HG03159 (cell line): Measurements from ENCODE around the gene C1S.

ENCODE experiments used
- ATAC-seq: cut with Tn5 transposase; IDR thresholded peaks from one replicate; pipeline ENCODE4 v1.9.1; 2021; ENCODE audit warnings: mild to moderate bottlenecking, moderate library complexity; ENCODE audit not compliant: unreplicated experiment

C1S gene

DNA sequence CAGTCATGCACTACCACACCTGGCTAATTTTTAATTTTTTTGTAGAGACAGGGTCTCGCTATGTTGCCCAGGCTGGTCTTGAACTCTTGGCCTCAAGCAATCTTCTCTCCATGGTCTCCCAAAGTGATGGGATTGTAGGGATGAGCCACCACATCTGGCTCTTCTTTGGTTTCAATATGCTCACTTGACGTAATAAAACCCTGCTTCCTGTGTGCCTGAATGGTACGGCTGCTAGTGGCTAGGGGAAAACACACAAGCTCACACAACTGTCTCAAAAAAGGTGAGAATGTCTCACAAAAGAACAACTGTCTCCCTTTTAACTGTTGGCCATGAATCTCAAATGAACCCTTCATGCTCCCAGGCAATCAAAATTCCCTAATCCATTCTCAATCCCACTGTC, 15.0 kb downstream of the C1S start:
- ATAC-seq: no peak

DNA sequence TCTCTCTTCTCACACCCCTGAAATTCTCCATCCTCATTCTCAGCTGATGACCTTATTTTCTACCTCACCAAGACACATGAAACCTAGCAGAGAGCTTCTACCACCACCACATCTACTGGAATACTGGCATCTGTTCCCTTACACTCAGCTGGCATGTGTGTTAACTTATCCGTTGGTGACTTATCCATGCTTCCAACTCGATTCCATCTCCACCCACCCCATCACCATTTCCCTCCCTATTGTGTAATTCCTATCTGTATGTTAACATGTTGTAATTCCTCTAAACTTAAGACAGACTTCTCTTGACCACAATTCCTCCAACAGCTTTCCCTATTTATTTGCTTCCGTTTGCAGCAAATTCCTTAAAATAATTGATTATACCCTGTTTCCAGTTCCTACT, 15.4 kb downstream of the C1S start:
- no peak for ATAC-seq

DNA sequence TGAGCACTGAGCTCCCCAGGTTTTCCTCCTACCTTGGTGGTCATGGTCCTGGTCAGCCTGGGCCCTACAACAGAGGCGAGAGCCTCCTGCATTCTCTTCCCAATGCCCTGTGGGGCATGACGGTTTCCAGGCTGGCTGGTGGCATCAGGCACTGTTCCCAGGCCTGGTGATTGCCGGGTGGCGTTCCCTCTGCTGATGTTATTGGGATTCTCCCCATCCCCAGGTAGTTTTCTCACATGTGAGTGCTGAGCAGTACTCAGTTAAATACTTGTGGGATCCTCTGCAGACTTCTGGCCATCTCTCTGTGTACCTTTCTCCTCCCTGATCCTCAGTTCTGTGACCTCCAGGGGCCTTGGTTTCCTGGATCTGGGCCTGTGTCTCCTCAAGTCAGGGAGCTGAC, 16.0 kb downstream of the C1S start:
- ATAC-seq: no peak

DNA sequence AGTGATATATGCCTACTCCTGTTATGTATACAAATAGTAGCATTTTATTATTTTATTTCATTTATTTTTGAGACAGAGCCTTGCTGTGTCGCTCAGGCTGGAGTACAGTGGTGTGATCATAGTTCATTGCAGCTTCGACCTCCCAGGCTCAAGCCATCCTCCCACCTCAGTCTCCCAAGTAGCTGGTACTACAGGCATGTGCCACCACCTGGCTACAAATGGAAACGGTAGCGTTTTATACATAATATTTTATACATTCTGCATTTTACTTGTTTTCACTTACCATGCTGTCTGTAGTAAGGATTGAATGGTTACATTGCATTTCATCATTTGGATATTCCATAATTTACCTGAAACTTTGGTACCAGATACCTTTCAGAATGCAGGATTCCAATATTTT, 17.6 kb downstream of the C1S start:
- ATAC-seq: no peak

DNA sequence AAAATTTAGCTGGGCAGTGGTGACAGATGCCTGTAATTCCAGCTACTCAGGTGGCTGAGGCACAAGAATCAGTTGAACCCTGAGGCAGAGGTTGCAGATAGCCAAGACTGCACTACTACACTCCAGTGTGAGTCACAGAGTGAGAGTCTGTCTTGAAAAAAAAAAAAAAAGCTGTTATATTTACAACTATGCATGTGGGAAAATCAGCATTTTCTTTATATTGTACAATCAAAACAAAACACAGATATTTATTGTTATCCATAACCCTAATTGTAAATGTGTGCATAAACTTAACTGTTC, 19.3 kb downstream of the C1S start:
- no peak for ATAC-seq

DNA sequence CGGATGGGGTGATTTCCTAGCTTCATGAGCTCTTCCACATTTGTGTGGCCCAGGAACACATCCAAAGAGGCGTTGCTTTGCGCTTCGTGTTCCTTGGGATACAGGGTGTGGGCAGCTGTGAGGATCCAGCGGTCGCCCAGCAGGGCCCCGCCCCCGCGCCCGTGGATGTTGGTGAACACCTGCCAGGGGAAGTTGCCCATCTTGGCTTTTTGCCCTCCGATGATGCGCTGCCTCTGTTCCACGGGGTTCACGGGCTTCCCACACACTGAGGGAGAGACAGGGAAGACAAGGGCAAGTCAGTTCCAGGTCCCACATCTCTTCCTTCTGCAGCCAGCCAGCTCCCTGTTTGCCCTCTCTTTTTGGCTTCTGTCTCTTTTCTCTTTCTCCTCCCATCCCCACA, 20.5 kb downstream of the C1S start:
- ATAC-seq: no peak

DNA sequence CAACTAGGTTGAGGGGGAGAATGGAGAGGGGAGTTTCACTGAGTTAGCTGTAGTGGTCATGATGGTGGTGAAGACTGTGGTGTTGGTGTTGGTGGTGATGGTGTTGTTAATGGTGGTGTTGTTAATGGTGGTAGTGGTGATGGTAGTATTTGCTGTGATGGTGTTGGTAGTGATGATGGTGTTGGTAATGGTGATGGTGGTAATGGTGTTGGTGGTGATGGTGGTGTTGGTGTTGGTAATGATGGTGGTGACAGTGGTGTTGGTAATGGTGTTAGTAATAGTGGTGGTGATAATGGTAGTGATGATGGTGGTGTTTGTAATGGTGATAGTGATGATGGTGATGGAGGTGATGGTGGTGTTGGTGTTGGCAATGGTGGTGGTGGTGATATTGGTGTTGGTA, 22.6 kb downstream of the C1S start:
- no peak for ATAC-seq

DNA sequence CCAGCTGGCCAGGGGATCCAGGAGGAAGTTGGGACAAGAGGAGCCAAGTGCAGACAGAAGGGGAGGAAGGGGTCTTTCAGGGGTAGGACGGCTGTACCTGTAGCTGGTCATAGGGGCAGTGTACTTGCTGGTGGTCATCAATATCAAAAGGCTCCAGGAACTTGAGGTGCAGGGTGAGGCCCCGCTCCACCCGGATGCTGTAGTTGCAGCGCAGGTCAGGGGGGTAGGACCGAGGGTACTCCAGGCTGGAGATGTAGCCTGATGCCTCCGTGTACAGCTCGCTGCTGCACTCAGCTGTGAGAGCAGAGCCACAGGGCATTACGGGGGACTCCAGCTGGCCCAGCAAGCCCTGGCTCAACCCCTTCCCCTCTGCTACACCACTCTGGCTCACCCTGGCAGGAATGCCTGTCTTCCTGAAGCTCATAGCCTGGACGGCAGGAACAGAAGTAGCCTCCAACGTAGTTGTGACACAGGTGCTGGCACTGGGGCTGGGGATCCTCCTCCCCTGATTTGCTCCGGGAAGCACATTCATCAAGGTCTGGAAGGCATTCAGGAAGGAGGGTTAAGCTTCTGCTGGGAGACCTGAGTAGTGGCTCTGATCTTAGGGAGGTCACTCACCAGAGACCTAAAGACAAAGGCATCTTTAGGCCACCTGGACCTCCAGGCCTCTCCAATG, 28.8 kb downstream of the C1S start:
- ATAC-seq: no peak

DNA sequence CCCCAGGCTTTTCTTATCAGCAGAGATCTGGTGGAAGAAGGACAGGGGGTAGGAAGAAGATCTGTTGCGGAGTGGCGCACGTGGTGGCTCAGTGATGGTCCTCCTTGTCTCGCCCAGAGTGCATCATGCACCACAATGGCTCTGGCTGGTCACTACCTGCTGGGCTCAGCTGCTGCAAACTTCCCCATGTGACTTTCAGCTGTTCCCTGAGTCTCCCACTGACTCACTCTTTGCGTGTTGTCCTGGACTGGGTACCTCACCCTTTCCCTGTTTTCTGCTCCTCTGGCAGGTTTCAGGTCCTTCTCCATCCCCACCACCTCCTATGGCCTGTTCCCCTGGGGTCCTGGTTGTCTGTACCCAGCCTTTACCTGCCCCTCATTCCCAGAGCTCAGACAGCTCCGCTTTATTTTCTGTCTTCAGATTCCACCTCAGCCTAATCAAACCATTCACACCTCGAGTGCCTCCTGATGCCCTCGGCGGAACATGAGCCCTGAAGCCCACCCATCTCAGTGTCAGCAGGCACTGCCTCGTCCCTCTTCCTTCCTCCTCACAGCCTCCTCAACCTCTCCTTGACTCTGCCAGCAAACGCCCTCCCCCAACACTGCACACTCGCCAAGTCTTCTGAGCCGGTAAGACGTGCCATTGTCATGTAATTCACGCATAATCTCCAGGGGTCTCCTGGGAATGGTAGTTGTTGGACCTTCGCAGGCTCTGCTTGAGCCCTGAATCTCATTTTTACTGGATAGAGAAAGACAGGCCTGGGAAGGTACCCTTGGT, 29.9 kb downstream of the C1S start:
- ATAC-seq: no peak

DNA sequence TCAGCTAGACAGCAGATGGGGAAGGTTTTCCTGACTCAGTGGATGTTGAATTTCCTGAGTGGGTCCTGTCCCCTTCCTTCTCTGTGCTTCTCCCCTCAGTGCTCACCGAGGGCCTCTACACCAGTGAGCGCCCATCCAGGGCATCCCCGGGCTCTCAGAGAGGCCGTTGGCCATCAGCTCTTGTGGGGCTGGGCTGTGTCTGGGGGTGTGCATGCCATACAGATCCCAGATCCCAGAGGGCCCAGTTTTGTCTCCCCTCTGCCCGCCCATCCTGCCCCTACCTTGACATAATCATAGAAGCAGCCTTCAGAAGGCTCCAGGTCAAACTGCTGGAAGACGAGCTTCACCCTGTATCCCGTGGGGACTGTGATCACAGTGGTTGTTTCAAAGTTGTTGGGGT, 30.7 kb downstream of the C1S start:
- no peak for ATAC-seq

DNA sequence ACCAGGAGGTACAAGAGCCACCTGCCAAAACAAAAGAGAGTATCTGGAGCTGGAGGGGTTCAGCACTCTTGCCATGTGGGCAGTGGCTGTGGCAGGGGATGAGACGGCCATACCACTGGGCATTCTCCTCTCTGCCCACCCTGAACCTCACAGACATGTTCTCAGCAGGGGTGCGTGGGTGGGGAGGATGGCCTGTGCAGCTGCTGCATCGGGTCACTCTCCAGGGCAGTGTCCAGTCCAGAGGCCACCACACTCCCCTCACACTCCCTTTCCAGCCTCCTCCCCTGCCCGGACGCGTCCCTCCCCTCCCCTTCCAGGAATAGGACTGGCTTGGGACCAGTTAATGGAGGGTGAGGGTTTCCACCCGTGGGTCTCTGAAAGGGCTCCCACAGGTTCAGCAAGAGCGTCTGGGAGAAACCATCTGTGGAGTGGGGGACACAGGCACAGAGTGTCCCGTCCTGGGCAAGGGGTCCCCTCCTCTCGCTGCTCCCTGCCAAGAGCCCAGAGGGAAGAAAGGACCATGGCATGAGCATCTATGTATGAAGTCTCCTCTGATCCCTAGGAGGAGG, 31.2 kb downstream of the C1S start:
- no peak for ATAC-seq

DNA sequence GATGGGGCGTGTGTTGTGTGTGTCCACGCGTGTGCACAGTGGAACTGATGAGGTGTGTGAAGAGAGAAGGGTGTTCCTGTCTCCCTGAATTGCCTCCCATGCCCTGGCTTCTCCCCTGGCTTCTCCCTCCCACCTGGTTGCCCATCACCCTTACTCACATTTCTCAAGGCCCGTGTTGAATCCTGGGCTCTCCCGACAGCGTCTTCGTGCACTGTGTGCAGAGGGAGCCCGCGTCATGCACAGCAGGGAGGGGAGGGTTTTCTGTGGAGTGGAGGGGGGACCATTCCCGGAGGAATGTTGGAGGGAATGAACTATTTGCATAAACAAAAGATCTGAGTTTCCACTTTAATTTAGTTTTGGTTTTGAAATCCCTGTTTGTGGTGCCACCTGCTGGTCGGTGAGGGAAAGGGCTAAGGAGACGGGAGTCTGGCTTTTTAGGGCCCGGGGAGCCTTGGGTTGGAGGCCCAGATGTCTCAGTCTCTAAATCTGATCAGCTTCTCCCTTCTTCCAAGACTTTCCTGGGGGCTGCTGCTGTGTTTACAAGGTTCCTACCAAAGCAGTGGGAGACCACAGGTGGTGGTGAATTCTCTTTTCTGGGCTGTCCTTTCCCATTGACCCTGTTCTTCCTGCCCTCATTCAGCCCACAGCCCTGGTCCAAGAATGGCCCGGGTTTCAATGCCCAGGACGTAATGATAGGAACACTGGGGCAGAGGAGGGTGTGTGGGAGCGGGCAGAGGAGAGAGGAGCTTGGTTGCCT, 31.9 kb downstream of the C1S start, which contains the start of gene C1R:
Gene C1R (minus strand): TSS at position 217 of the 757 bp plus-strand sequence. CDS start 57 bp downstream, at position 160.
- ATAC-seq: no peak

DNA sequence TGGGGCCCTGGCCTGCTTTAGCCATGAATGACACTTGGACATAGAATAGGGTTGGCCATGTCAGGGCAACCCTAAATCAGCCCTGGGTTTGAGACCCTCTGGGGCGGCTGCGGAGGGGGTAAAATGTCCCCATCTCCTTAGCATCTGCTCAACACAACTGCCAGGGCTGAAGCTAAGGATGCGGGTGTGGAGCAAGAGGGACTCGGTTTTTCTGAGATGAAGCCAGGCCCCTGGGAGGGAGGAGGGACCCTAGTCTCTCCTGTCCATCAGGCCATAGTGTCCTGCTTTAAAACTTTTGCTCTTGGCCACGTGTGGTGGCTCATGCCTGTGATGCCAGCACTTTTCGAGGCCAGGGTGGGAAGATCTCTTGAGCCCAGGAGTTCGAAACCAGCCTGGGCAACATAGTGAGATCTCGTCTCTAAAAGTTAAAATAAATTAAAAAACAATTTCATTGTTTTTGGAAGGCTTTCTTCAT, 32.5 kb downstream of the C1S start:
- no peak for ATAC-seq

DNA sequence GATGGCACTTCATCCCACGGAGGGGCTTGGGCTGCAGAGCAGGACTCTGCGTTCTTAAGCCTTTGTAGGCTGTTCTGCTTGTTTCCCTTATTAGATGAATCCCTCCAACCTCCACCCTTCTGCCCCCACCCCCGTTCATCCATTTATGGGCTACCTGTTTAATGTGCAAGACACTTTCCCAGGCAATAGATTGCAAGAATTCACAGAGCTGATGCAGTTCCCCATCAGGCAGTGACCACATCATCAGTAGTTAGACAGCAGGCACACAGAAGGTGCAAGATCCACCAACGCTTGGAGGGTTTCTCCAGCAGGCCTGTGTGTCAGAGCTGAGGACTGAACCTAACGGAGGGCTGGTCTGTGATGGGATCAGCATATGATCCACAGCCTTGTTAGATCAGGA, 33.0 kb downstream of the C1S start:
- no peak for ATAC-seq

DNA sequence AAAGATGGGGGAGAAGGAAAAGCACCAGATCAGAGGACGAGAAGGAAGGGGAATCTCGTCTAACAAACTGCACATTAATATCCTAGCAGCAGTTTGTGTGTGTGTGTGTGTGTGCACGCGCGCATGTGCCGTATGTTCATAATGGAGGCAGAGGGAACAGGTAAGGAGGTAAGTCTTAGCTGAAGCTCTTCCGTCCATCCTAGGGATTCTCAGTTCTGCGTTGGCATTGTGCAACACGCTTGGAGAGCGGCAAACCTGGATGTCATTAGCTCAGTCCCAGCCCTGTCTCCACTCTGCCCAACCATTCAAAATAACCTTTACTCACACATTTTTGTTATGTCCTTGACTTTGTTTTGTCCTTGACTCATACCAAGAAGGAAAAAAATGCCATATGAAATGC, 33.4 kb downstream of the C1S start:
- ATAC-seq: no peak

DNA sequence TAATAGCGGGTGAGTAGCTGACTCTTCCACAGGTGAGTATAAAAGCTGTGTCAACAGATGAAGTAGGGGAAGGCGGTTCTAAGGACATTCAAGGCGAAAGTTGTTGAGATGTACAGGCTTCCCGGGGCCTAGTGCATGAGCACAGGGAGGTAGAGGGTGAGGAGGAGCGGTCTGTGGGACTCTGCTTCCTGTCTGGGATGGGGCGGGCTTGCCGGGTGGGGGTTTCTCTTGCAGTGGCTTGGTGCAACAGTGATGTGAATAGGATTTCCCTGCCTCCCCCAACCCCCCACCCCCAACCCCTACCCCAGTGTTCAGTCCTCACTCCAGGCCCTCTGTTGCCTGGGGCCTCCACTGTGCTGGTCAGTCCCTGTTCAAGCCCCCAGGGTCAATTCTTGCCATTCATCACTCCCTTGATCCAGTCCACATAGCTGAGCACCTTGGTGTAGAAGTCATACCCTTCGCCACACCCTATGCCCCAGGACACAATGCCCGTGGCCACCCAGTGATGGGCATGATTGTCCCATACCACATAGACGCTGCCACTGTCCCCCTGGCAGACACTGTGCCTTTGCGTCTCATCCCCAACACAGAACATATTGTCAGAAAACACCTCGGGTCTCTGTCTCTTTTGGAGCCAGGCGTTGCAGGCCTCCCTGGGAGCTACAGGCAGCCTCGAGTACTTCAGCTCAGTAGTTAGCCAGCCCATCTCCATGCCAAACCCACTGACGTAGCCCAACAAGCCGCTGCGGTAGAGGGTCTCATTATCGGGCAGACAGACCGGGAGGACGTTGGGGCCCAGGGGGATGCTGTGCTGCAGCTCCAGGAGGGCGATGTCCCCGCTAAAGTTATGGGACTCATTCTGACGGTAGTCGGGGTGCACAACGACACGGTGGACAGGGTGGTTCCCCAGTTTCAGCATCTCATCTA, 35.8 kb downstream of the C1S start:
- no peak for ATAC-seq

DNA sequence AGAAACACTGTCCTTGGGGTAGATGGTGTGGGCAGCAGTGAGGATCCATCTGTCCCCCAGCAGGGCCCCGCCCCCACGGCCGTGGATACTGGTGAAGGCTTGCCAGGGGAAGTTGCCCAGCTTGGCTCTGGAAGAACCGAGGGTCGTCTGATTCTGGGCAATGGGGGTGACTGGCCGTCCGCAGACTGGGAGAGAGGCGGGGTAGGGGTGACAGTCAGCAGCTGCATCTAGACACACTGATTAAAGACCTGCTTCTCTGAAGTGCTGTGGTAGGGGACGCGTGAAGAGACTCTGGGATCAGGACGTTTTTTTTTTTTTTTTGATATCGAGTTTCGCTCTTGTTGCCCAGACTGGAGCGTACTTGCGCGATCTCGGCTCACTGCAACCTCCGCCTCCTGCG, 36.5 kb downstream of the C1S start:
- ATAC-seq: no peak

DNA sequence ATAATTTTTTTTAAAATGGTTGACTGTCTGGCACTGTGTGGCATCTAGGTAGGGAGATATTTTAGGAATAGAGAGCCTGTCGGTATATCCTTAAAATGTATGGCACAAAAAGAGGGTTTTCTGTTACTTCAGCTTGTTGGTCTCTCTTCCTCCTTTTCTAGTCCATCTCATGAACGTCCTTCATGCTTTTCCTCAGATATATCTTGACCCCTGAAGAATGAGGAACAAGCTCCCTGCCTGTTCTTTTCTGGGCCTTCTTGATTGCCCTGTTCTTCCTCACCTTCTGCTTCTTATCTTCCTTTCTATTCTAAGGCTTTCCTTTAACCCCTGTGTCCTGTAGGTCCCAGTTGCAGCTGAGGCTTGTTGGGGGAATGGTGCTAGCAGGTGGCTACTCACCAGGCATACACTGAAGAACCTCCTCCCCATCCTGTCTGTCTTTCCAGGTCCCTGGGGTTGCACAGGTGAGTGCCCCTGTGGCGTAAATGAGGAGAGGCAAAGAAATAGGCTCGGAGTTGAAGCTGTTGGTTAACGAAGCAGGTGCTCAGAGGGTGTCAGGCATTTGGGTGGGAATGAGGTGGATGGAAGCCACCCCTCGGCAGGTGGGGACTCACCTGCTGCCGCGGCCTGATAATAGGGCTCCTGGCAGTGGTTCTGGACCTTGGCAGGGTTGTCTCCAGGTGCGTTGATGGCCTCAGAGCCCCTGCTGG, 38.9 kb downstream of the C1S start:
- ATAC-seq: no peak

DNA sequence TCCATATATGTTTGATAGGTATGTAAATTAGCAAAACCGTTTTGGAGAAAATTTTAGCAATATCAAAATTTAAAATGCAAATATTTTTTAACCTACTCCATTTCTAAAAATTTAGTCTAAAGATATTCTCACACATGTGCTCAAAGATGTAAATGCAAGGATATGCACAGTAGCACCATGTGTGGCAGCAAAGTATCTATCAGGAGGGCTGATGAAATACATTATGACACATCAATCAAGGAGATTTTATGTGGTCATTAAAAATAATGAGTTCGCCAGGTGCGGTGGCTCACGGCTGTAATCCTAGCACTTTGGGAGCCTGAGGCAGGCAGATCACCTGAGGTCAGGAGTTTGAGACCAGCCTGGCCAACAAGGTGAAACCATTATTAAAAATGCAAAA, 39.7 kb downstream of the C1S start:
- no peak for ATAC-seq
